Hindlimb muscle (tissue), 1 donor: ENCODE measurements around the gene TCF4. TPM values are rescaled to one million over a fixed set of nuclear protein-coding genes. Genes with fewer than 3 reads are reported as not detected.
A peak's percentile ranks its signal among the peaks of the same experiment; 100 is the strongest.

Experiments used
- DNase-seq: peaks from one replicate; pipeline ENCODE4 v3.0.0-alpha.2; 2013
- polyA plus RNA-seq: library from polyadenylated mRNA; unstranded; fragments of 120-200 nt; gene quantifications from one replicate; pipeline ENCODE4 v1.2.1, GENCODE V29; 2013; ENCODE audit not compliant: insufficient read length

The TCF4 gene
- polyA plus RNA-seq, 1 donor = 105 TPM

- peak; percentile 26 for DNase-seq
These were observed 44.0 kb downstream of the TCF4 start for GRCh38 chr18:55544014-55544413.

- DNase-seq = no peak
These were observed 44.8 kb downstream of the TCF4 start for GRCh38 chr18:55543130-55543704.

- DNase-seq = no peak
These were observed 46.4 kb downstream of the TCF4 start for GRCh38 chr18:55541571-55541970.

GRCh38 chr18:55539240-55539639 lies 48.8 kb downstream of the TCF4 start:
- DNase-seq = no peak

- no peak for DNase-seq
These were observed 53.0 kb downstream of the TCF4 start for GRCh38 chr18:55534996-55535395.

- no peak for DNase-seq
These were observed 53.4 kb downstream of the TCF4 start for GRCh38 chr18:55534547-55534946.

GRCh38 chr18:55530166-55530565 lies 57.8 kb downstream of the TCF4 start:
- no peak for DNase-seq

GRCh38 chr18:55529581-55529980 lies 58.4 kb downstream of the TCF4 start:
- no peak for DNase-seq

- DNase-seq = no peak
These were observed 62.1 kb downstream of the TCF4 start for GRCh38 chr18:55525845-55526244.

- no peak for DNase-seq
These were observed 63.5 kb downstream of the TCF4 start for GRCh38 chr18:55524353-55525073.

- DNase-seq = no peak
These were observed 65.0 kb downstream of the TCF4 start for GRCh38 chr18:55523001-55523400.

GRCh38 chr18:55522011-55522410 lies 66.0 kb downstream of the TCF4 start:
- no peak for DNase-seq

- DNase-seq = no peak
These were observed 70.9 kb downstream of the TCF4 start for GRCh38 chr18:55517055-55517454.

- no peak for DNase-seq
These were observed 71.9 kb downstream of the TCF4 start for GRCh38 chr18:55515941-55516710.

GRCh38 chr18:55515214-55515613 lies 72.8 kb downstream of the TCF4 start:
- peak; percentile 38 for DNase-seq

GRCh38 chr18:55513161-55513560 lies 74.8 kb downstream of the TCF4 start:
- no peak for DNase-seq

- DNase-seq = no peak
These were observed 76.7 kb downstream of the TCF4 start for GRCh38 chr18:55511277-55511676.

GRCh38 chr18:55510809-55511208 lies 77.2 kb downstream of the TCF4 start:
- DNase-seq = peak; percentile 45

GRCh38 chr18:55509631-55510324 lies 78.2 kb downstream of the TCF4 start:
- DNase-seq = no peak

- DNase-seq = no peak
These were observed 79.3 kb downstream of the TCF4 start for GRCh38 chr18:55508651-55509050.

GRCh38 chr18:55506074-55506473 lies 81.9 kb downstream of the TCF4 start:
- DNase-seq = no peak

GRCh38 chr18:55504808-55505207 lies 83.2 kb downstream of the TCF4 start:
- no peak for DNase-seq

- DNase-seq = no peak
These were observed 84.7 kb downstream of the TCF4 start for GRCh38 chr18:55503167-55503820.
